22Rv1 (cell line): ENCODE results near the gene SAMMSON.

Source experiments
- CTCF ChIP-seq: fragments of 450-650 bp; IDR thresholded peaks from 2 replicates; pipeline ENCODE4 v1.5.1; 2017; ENCODE audit warnings: mild to moderate bottlenecking
- ZFX ChIP-seq: fragments of 450-650 bp; IDR thresholded peaks from 2 replicates; pipeline ENCODE4 v1.6.1; 2017; ENCODE audit warnings: antibody characterized with exemption, borderline replicate concordance

- TF ChIP-seq CTCF (no peak), ZFX (no peak)
These were observed 486 bp downstream of the SAMMSON start for GRCh38 chr3:70000028-70000410.
